HepG2 (cell line): ENCODE data around the gene ODC1. TPM values are rescaled to one million over a fixed set of nuclear protein-coding genes. Genes with fewer than 3 reads are reported as not detected.

ENCODE experiments used
- AGO1 ChIP-seq: fragments of 200-400 bp; formaldehyde crosslinking; IDR thresholded peaks from 2 replicates; pipeline ENCODE4 v1.6.1; 2017; ENCODE audit warnings: mild to moderate bottlenecking, low read depth, low read length, moderate library complexity; ENCODE audit not compliant: poor library complexity, severe bottlenecking
- CENPT ChIP-seq: sonication (generic); formaldehyde crosslinking; IDR thresholded peaks from 2 replicates; pipeline ENCODE4 v1.8.0; 2022; ENCODE audit warnings: low read depth, mild to moderate bottlenecking, moderate library complexity, missing genetic modification reagents
- KDM5A ChIP-seq: fragments of 200-600 bp; sonication (generic); IDR thresholded peaks from 2 replicates; pipeline ENCODE4 v1.7.0; 2018; ENCODE audit warnings: antibody characterized with exemption, mild to moderate bottlenecking, low read length, borderline replicate concordance
- KMT2B ChIP-seq: IDR thresholded peaks from 2 replicates; pipeline ENCODE4 v1.6.1; 2016; ENCODE audit warnings: missing genetic modification reagents, missing compliant biosample characterization
- RORA ChIP-seq: sonication (generic); formaldehyde crosslinking; IDR thresholded peaks from 2 replicates; pipeline ENCODE4 v1.5.0; 2020; ENCODE audit warnings: mild to moderate bottlenecking, missing genetic modification reagents, moderate library complexity
- SUZ12 ChIP-seq: fragments of 150-350 bp; IDR thresholded peaks from 2 replicates; pipeline ENCODE4 v1.6.1; 2014; ENCODE audit warnings: low read depth, low read length
- TGIF2 ChIP-seq: IDR thresholded peaks from 2 replicates; pipeline ENCODE4 v1.6.1; 2016; ENCODE audit warnings: control low read depth, missing compliant biosample characterization
- ZNF34 ChIP-seq: sonication (generic); formaldehyde crosslinking; IDR thresholded peaks from 2 replicates; pipeline ENCODE4 v1.4.0; 2020; ENCODE audit warnings: mild to moderate bottlenecking, missing genetic modification reagents, borderline replicate concordance
- ZNF451 ChIP-seq: sonication (generic); formaldehyde crosslinking; IDR thresholded peaks from 2 replicates; pipeline ENCODE4 v1.5.0; 2020; ENCODE audit warnings: mild to moderate bottlenecking, missing genetic modification reagents
- ZNF678 ChIP-seq: sonication (generic); formaldehyde crosslinking; IDR thresholded peaks from 2 replicates; pipeline ENCODE4 v1.4.0; 2020; ENCODE audit warnings: mild to moderate bottlenecking, missing genetic modification reagents
- ZNF878 ChIP-seq: sonication (generic); formaldehyde crosslinking; IDR thresholded peaks from 2 replicates; pipeline ENCODE4 v1.8.1; 2023; ENCODE audit warnings: mild to moderate bottlenecking, missing genetic modification reagents, moderate library complexity
- polyA plus RNA-seq, 8 experiments: library from polyadenylated mRNA; depleted of rRNA in 3 of 8; stranded (reverse) in 7 of 8; unstranded in 1 of 8; fragments of >200 nt; fragmentation: Illumina TruSeq in 4 of 8; extraction: Trizol in 4 of 8; gene quantifications; 2 replicates each; pipeline versions ENCODE4 v1.2.1 to v1.2.3, GENCODE V29; 2011 to 2016; ENCODE audit warnings: low read depth in 4 of 8, missing spikeins in 1 of 8, mixed read lengths in 1 of 8; ENCODE audit not compliant: insufficient read depth in 1 of 8
- total RNA-seq, 5 experiments: library from RNA; depleted of rRNA; stranded (reverse); fragments of >200 nt; fragmentation: Illumina TruSeq; extraction: Trizol; gene quantifications; 2 replicates each; pipeline ENCODE4 v1.2.3, GENCODE V29; 2016; ENCODE audit warnings: low read depth in 1 of 5
- TF ChIP-seq, protein P1 (sequence below): sonication (generic); formaldehyde crosslinking; IDR thresholded peaks from 2 replicates; pipeline ENCODE4 v1.4.0; 2020; ENCODE audit warnings: missing genetic modification reagents
- TF ChIP-seq, protein P2 (sequence below): sonication (generic); formaldehyde crosslinking; IDR thresholded peaks from 2 replicates; pipeline ENCODE4 v1.5.1; 2020; ENCODE audit warnings: mild to moderate bottlenecking, missing genetic modification reagents, borderline replicate concordance
- TF ChIP-seq, protein P3 (sequence below): sonication (generic); formaldehyde crosslinking; IDR thresholded peaks from 2 replicates; pipeline ENCODE4 v1.4.0; 2020; ENCODE audit warnings: low read depth, missing genetic modification reagents
- TF ChIP-seq, protein P4 (sequence below): sonication (generic); formaldehyde crosslinking; IDR thresholded peaks from 2 replicates; pipeline ENCODE4 v1.4.0; 2020; ENCODE audit warnings: mild to moderate bottlenecking, missing genetic modification reagents
- TF ChIP-seq, protein P5 (sequence below): sonication (generic); formaldehyde crosslinking; IDR thresholded peaks from 2 replicates; pipeline ENCODE4 v1.4.0; 2020; ENCODE audit warnings: missing genetic modification reagents

ODC1 gene
- total and polyA plus RNA-seq, 2 of the 13 experiments (the other 11 are each of a cell fraction or from before 2014, with no cell fraction given), result 142 to 371 TPM

DNA sequence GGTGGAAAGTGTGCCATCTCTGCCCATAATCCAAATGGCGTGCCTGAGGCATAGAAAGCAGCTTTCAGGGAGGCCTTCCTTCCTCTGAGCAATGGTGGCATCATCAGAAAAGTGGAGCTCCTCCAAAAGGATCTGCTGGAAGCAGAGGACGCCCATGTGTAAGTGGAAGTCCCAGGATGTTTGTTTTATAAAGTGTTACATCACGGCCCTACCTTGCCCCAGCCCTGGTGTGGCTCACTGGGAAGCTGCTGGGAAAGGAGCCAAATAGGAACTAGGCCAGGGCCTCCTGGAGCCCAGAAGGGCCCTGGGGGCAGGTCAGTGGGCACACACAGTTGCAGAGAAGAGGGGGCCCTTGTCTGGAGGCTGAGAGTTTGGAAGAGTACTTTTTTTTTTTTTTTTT is 4.2 kb upstream of the ODC1 start (continued):
- TF ChIP-seq ZNF451 (CRISPR knock-in tag) (no peak), CENPT (CRISPR knock-in tag) (no peak), AGO1 (no peak), SUZ12 (no peak), ZNF878 (CRISPR knock-in tag) (no peak), ZNF678 (CRISPR knock-in tag) (no peak), RORA (CRISPR knock-in tag) (no peak), TGIF2 (CRISPR knock-in tag) (no peak), ZNF34 (no peak), KMT2B (no peak), KDM5A (no peak)
- TF ChIP-seq, protein P1, sequence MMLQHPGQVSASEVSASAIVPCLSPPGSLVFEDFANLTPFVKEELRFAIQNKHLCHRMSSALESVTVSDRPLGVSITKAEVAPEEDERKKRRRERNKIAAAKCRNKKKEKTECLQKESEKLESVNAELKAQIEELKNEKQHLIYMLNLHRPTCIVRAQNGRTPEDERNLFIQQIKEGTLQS, result peak; percentile 58; the same call in 1 of the 2 replicates
- TF ChIP-seq, protein P2, sequence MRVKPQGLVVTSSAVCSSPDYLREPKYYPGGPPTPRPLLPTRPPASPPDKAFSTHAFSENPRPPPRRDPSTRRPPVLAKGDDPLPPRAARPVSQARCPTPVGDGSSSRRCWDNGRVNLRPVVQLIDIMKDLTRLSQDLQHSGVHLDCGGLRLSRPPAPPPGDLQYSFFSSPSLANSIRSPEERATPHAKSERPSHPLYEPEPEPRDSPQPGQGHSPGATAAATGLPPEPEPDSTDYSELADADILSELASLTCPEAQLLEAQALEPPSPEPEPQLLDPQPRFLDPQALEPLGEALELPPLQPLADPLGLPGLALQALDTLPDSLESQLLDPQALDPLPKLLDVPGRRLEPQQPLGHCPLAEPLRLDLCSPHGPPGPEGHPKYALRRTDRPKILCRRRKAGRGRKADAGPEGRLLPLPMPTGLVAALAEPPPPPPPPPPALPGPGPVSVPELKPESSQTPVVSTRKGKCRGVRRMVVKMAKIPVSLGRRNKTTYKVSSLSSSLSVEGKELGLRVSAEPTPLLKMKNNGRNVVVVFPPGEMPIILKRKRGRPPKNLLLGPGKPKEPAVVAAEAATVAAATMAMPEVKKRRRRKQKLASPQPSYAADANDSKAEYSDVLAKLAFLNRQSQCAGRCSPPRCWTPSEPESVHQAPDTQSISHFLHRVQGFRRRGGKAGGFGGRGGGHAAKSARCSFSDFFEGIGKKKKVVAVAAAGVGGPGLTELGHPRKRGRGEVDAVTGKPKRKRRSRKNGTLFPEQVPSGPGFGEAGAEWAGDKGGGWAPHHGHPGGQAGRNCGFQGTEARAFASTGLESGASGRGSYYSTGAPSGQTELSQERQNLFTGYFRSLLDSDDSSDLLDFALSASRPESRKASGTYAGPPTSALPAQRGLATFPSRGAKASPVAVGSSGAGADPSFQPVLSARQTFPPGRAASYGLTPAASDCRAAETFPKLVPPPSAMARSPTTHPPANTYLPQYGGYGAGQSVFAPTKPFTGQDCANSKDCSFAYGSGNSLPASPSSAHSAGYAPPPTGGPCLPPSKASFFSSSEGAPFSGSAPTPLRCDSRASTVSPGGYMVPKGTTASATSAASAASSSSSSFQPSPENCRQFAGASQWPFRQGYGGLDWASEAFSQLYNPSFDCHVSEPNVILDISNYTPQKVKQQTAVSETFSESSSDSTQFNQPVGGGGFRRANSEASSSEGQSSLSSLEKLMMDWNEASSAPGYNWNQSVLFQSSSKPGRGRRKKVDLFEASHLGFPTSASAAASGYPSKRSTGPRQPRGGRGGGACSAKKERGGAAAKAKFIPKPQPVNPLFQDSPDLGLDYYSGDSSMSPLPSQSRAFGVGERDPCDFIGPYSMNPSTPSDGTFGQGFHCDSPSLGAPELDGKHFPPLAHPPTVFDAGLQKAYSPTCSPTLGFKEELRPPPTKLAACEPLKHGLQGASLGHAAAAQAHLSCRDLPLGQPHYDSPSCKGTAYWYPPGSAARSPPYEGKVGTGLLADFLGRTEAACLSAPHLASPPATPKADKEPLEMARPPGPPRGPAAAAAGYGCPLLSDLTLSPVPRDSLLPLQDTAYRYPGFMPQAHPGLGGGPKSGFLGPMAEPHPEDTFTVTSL (CRISPR knock-in tag), result no peak; the same call in 1 of the 2 replicates
- TF ChIP-seq, protein P3, sequence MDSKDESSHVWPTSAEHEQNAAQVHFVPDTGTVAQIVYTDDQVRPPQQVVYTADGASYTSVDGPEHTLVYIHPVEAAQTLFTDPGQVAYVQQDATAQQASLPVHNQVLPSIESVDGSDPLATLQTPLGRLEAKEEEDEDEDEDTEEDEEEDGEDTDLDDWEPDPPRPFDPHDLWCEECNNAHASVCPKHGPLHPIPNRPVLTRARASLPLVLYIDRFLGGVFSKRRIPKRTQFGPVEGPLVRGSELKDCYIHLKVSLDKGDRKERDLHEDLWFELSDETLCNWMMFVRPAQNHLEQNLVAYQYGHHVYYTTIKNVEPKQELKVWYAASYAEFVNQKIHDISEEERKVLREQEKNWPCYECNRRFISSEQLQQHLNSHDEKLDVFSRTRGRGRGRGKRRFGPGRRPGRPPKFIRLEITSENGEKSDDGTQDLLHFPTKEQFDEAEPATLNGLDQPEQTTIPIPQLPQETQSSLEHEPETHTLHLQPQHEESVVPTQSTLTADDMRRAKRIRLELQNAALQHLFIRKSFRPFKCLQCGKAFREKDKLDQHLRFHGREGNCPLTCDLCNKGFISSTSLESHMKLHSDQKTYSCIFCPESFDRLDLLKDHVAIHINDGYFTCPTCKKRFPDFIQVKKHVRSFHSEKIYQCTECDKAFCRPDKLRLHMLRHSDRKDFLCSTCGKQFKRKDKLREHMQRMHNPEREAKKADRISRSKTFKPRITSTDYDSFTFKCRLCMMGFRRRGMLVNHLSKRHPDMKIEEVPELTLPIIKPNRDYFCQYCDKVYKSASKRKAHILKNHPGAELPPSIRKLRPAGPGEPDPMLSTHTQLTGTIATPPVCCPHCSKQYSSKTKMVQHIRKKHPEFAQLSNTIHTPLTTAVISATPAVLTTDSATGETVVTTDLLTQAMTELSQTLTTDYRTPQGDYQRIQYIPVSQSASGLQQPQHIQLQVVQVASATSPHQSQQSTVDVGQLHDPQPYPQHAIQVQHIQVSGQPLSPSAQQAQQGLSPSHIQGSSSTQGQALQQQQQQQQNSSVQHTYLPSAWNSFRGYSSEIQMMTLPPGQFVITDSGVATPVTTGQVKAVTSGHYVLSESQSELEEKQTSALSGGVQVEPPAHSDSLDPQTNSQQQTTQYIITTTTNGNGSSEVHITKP (CRISPR knock-in tag), result peak; percentile 32; the same call in 1 of the 2 replicates
- TF ChIP-seq, protein P4, sequence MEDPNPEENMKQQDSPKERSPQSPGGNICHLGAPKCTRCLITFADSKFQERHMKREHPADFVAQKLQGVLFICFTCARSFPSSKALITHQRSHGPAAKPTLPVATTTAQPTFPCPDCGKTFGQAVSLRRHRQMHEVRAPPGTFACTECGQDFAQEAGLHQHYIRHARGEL (CRISPR knock-in tag), result no peak
- TF ChIP-seq, protein P5, sequence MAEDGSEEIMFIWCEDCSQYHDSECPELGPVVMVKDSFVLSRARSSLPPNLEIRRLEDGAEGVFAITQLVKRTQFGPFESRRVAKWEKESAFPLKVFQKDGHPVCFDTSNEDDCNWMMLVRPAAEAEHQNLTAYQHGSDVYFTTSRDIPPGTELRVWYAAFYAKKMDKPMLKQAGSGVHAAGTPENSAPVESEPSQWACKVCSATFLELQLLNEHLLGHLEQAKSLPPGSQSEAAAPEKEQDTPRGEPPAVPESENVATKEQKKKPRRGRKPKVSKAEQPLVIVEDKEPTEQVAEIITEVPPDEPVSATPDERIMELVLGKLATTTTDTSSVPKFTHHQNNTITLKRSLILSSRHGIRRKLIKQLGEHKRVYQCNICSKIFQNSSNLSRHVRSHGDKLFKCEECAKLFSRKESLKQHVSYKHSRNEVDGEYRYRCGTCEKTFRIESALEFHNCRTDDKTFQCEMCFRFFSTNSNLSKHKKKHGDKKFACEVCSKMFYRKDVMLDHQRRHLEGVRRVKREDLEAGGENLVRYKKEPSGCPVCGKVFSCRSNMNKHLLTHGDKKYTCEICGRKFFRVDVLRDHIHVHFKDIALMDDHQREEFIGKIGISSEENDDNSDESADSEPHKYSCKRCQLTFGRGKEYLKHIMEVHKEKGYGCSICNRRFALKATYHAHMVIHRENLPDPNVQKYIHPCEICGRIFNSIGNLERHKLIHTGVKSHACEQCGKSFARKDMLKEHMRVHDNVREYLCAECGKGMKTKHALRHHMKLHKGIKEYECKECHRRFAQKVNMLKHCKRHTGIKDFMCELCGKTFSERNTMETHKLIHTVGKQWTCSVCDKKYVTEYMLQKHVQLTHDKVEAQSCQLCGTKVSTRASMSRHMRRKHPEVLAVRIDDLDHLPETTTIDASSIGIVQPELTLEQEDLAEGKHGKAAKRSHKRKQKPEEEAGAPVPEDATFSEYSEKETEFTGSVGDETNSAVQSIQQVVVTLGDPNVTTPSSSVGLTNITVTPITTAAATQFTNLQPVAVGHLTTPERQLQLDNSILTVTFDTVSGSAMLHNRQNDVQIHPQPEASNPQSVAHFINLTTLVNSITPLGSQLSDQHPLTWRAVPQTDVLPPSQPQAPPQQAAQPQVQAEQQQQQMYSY (CRISPR knock-in tag), result no peak
